GM21723 (cell line): ENCODE data around the gene BANP.
"Not testable (repeated sequence)": the region's sequence is repeated elsewhere in the genome, so short reads cannot be mapped to it uniquely, and the experiment has no call there.

ENCODE experiments used
- ATAC-seq: cut with Tn5 transposase; IDR thresholded peaks from one replicate; pipeline ENCODE4 v1.9.1; 2021; ENCODE audit warnings: mild to moderate bottlenecking, moderate library complexity; ENCODE audit not compliant: unreplicated experiment

Gene BANP

GRCh38 chr16:87990254-87990653, 39.0 kb downstream of the BANP start:
- ATAC-seq: not testable (repeated sequence)

GRCh38 chr16:87992142-87992541, 40.9 kb downstream of the BANP start:
- ATAC-seq: not testable (repeated sequence)

GRCh38 chr16:87993901-87994300, 42.7 kb downstream of the BANP start:
- ATAC-seq: no peak

GRCh38 chr16:87995644-87996043, 44.4 kb downstream of the BANP start:
- ATAC-seq: no peak

- ATAC-seq: no peak
Observed at GRCh38 chr16:87996962-87997880, 46.0 kb downstream of the BANP start.

GRCh38 chr16:87998184-87998793, 47.1 kb downstream of the BANP start:
- not testable (repeated sequence) for ATAC-seq

- not testable (repeated sequence) for ATAC-seq
Observed at GRCh38 chr16:87998992-87999391, 47.8 kb downstream of the BANP start.

GRCh38 chr16:88002211-88002610, 51.0 kb downstream of the BANP start:
- ATAC-seq: no peak

GRCh38 chr16:88002749-88003148, 51.5 kb downstream of the BANP start:
- ATAC-seq: no peak

GRCh38 chr16:88003316-88003715, 52.1 kb downstream of the BANP start:
- no peak for ATAC-seq

GRCh38 chr16:88003736-88004135, 52.5 kb downstream of the BANP start:
- no peak for ATAC-seq

- ATAC-seq: no peak
Observed at GRCh38 chr16:88004391-88004790, 53.2 kb downstream of the BANP start.

GRCh38 chr16:88005181-88005581, 53.9 kb downstream of the BANP start:
- no peak for ATAC-seq

GRCh38 chr16:88005968-88006367, 54.7 kb downstream of the BANP start:
- ATAC-seq: no peak

GRCh38 chr16:88007321-88007731, 56.1 kb downstream of the BANP start:
- no peak for ATAC-seq

GRCh38 chr16:88008840-88009239, 57.6 kb downstream of the BANP start:
- no peak for ATAC-seq

GRCh38 chr16:88009563-88010342, 58.5 kb downstream of the BANP start:
- ATAC-seq: no peak

- ATAC-seq: no peak
Observed at GRCh38 chr16:88010343-88010967, 59.2 kb downstream of the BANP start.

GRCh38 chr16:88010968-88011483, 59.8 kb downstream of the BANP start:
- no peak for ATAC-seq

- no peak for ATAC-seq
Observed at GRCh38 chr16:88012360-88012759, 61.1 kb downstream of the BANP start.
